GM20000 (cell line): ENCODE results near the gene MS4A14.
"Not testable (repeated sequence)": the region's sequence is repeated elsewhere in the genome, so short reads cannot be mapped to it uniquely, and the experiment has no call there.

Source experiments
- DNase-seq: peaks from one replicate; pipeline ENCODE4 v3.0.0; 2012; ENCODE audit warnings: low spot score
- TF ChIP-seq, protein P1 (sequence below): IDR thresholded peaks from 2 replicates; pipeline ENCODE4 v1.5.1; 2012; ENCODE audit warnings: mild to moderate bottlenecking, control low read depth; ENCODE audit errors: extremely low read depth, missing control alignments

The MS4A14 gene

DNA sequence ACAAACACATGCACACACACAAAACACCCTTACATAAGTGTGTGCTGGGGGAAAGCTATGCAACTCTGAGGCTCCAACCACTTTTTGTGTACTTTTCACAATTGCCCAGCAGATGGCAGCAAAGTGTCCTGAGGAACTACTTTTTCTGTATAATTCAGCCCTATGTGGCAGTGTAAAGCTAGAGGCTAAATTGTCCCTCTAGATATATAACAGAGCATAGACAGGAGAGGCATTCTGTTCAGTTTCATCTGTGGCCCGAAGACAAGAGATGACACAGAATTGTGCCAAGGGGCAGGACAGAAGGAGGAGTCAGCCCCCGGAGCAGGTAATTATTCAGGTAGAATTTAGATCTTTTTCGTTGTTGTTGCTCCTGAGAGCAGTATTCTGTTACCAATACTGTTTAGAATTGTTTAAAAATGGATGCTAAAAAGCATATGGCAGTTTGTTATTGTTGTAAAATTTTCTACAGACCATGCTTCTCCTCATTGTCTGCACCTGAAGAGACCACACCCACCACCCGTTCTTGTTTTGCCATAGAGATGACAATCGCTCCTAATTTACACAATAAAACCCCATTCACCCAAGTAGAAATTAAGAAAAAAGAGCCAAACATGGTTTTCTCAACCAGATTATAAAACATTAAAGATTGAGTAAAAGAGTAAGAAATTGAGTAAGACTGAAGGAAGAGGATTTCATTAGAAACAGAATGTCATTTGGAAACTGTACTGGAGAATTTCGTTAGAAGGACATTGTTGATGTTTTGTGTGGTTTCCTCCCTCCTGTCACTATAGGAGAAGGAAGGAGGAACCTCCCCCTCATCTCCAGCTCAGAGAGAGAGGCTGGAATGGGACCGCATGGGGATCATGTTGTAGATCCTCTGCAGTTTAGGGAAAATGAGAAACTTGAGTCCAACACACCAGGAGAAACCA is 32.5 kb upstream of the MS4A14 start:
- peak; percentile 65 for DNase-seq
- TF ChIP-seq, protein P1, sequence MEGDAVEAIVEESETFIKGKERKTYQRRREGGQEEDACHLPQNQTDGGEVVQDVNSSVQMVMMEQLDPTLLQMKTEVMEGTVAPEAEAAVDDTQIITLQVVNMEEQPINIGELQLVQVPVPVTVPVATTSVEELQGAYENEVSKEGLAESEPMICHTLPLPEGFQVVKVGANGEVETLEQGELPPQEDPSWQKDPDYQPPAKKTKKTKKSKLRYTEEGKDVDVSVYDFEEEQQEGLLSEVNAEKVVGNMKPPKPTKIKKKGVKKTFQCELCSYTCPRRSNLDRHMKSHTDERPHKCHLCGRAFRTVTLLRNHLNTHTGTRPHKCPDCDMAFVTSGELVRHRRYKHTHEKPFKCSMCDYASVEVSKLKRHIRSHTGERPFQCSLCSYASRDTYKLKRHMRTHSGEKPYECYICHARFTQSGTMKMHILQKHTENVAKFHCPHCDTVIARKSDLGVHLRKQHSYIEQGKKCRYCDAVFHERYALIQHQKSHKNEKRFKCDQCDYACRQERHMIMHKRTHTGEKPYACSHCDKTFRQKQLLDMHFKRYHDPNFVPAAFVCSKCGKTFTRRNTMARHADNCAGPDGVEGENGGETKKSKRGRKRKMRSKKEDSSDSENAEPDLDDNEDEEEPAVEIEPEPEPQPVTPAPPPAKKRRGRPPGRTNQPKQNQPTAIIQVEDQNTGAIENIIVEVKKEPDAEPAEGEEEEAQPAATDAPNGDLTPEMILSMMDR, result peak; percentile 53

DNA sequence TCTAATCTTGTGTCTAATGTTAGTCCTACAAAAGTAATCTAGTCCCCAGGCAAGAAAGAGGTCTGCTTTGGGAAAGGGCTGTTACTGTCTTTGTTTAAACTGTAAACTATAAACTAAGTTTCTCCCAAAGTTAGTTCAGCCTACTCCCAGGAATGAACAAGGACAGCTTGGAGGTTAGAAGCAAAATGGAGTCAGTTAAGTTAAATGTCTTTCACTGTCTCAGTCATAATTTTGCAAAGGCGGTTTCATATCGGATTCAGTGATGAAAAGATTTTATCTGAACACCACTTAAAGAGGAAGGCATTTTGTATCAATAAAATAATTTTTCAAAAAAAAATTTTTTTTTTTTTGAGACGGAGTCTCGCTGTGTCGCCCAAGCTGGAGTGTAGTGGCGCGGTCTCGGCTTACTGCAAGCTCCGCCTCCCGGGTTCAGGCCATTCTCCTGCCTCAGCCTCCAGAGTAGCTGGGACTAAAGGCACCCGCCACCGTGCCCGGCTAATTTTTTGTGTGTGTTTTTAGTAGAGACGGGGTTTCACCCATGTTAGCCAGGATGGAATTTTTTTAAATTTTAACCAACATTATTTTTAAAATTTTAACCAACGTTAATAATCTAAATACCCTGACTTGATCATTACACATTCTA is 29.9 kb upstream of the MS4A14 start:
- DNase-seq, result not testable (repeated sequence)

DNA sequence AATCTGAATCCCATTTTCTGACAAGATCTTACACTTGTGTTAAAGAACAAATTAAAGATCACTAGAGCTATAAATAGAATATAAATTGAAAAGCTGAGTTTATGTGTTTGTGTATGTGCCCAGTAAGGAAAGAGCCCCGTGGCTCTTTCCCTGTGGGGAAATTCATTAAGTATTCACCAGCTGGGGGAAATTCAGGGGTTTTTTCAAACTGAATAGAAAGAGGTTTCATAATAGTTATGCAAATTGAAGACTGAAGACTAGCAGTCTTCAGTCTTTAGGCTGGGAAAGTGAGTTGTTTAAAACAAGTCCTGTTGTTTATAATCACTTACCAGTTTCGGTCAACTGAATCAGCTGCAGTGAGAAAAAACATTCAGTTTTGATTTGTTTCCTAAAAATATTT is 29.2 kb upstream of the MS4A14 start:
- peak; percentile 69 for DNase-seq
- TF ChIP-seq, protein P1, result no peak

DNA sequence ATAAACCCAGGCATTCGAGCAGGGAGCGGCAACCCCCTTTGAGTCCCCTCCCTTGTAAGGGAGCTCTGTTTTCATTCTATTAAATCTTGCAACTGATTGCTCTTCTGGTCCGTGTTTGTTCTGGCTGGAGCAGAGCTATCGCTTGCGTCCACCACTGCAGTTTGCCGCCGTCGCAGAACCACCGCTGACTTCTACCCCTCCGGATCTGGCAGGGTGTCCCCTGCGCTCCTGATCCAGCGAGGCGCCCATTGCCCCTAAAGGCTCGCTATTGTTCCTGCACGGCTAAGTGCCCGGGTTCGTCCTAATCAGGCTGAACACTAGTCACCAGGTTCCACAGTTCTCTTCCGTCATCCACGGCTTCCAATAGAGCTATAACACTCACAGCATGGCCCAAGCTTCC is 28.4 kb upstream of the MS4A14 start:
- TF ChIP-seq, protein P1, result no peak

DNA sequence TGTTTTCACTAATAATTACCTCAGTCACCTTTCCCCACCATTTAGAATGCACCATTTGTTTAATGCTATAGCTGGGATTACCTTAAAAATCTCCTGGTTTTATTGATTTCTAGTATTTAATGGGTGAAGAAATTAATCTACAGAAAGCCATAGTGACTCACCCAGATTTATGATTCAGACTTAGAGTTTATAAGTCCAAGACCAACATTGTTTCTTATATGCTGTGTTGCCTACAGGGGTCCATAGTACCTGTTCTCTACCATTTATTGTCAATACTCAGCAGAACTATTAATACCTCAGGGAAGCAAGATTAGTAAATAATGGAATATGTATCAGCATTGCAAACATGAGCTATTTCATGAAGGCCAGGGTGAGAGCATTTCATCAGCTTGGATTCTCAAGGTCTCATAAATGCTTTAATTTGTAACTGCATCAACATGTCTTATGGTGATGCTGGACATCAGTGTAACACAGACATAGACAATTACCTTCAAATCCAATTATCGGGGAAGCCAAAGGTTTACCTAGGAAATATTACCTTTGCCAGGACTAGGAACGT is 25.9 kb upstream of the MS4A14 start:
- DNase-seq, result no peak
- TF ChIP-seq, protein P1, result no peak

More for the DNA sequence above, 28.4 kb upstream of the MS4A14 start:
- DNase-seq, result no peak

DNA sequence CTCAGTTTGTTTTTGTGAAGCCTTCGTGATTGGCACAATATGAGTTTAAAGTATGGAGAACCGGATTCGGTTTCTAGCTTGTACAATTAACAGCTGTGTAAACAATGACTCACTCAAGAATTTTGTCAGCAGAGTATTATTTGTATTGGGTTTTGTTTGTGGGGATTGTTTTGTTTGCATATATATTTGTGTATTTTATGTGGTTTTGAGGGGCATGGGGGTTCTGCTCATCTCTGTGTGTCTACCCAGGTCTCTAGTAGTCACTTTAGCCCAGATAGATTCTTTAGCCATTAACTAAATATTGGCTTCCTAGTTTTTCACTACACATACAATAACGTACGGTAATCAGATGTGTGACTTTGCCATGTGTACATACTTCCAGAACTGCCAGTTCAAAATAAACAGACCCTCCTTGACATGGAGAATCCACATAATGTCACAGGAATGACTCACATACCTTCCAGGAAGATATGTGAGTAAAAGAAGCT is 25.4 kb upstream of the MS4A14 start:
- TF ChIP-seq, protein P1, result no peak
- DNase-seq, result no peak

DNA sequence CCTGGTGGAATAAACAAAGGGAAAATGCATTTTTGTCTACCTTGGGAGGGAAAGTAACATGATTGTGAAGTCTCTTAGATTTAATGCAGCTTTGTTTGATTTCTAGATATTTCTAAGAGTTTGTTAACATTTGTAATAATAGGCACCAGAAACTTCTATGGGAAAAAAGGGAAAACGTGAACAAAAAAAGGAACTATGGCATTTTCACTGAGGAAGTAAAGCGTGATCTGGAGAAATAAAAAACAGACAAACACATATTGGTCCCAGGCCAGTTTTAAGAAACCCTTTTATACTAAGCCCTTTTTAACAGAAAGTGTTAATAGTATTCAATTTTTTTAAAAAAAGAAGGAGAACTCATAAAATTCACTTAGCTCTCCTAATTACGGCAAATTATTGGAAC is 24.9 kb upstream of the MS4A14 start:
- no peak for DNase-seq
- TF ChIP-seq, protein P1, result no peak
